Measurements from ENCODE around the gene CCNL1. TPM values are rescaled to one million over a fixed set of nuclear protein-coding genes. Genes with fewer than 3 reads are reported as not detected.

The CCNL1 gene
- total RNA-seq, 2 donors from 2014 or later = 260 to 288 TPM

GRCh38 chr3:157156837-157157635 is 2.9 kb downstream of the CCNL1 start:
- no peak for ATAC-seq
- DNase-seq (ENCODE audit: low spot score in 2 of 2) = no peak
- peaks cover 69 to 84% of the 10 kb centered on the region in 2 donors for H3K36me3 Mint-ChIP-seq
- no peaks in the 10 kb centered on the region for H3K9me3 Mint-ChIP-seq
- H3K27ac Mint-ChIP-seq = peak overlapping the region; percentile 98 to 100

- ATAC-seq (no peak), DNase-seq (ENCODE audit: low spot score in 2 of 2) (no peak)
- peaks cover 58 to 89% of the 10 kb centered on the region in 2 donors for H3K36me3 Mint-ChIP-seq
- H3K27ac Mint-ChIP-seq = peak overlapping the region; percentile 98 to 100
- H3K9me3 Mint-ChIP-seq = no peaks in the 10 kb centered on the region
These were observed 4.4 kb downstream of the CCNL1 start for GRCh38 chr3:157155591-157155990.

GRCh38 chr3:157154563-157155330 is 5.2 kb downstream of the CCNL1 start:
- no peak for DNase-seq (ENCODE audit: low spot score in 2 of 2)
- Mint-ChIP-seq H3K36me3 (peaks cover 52 to 86% of the 10 kb centered on the region in 2 donors), H3K9me3 (no peaks in the 10 kb centered on the region), H3K27ac (peak overlapping the region; percentile 80 to 98)
- ATAC-seq = no peak

GRCh38 chr3:157152930-157153329 is 7.0 kb downstream of the CCNL1 start:
- H3K36me3 Mint-ChIP-seq = peaks cover 42 to 84% of the 10 kb centered on the region in 2 donors
- ATAC-seq = no peak
- DNase-seq (ENCODE audit: low spot score in 2 of 2) = no peak
- no peaks in the 10 kb centered on the region for H3K9me3 Mint-ChIP-seq
- peak overlapping the region; percentile 69 to 85 for H3K27ac Mint-ChIP-seq

- DNase-seq (ENCODE audit: low spot score in 2 of 2) (no peak), ATAC-seq (no peak)
- H3K9me3 Mint-ChIP-seq = no peaks in the 10 kb centered on the region
- peaks cover 37 to 80% of the 10 kb centered on the region in 2 donors for H3K36me3 Mint-ChIP-seq
- H3K27ac Mint-ChIP-seq = peak overlapping the region in 1 of 2 donors; percentile 76
These were observed 7.5 kb downstream of the CCNL1 start for GRCh38 chr3:157152438-157152837.

- no peak for DNase-seq (ENCODE audit: low spot score in 2 of 2)
- H3K27ac Mint-ChIP-seq = peak overlapping the region in 1 of 2 donors; percentile 76
- ATAC-seq = no peak
- no peaks in the 10 kb centered on the region for H3K9me3 Mint-ChIP-seq
- H3K36me3 Mint-ChIP-seq = peaks cover 29 to 78% of the 10 kb centered on the region in 2 donors
These were observed 8.3 kb downstream of the CCNL1 start for GRCh38 chr3:157151627-157152026.

GRCh38 chr3:157151151-157151550 is 8.8 kb downstream of the CCNL1 start:
- DNase-seq (ENCODE audit: low spot score in 2 of 2) = no peak
- no peak for ATAC-seq
- no peaks in the 10 kb centered on the region for H3K9me3 Mint-ChIP-seq
- H3K27ac Mint-ChIP-seq = peak overlapping the region in 1 of 2 donors; percentile 76
- H3K36me3 Mint-ChIP-seq = peaks cover 24 to 73% of the 10 kb centered on the region in 2 donors

GRCh38 chr3:157149136-157149696 is 10.7 kb downstream of the CCNL1 start:
- Mint-ChIP-seq H3K9me3 (no peaks in the 10 kb centered on the region), H3K27ac (peak overlapping the region; percentile 65 to 89), H3K36me3 (peaks cover 8 to 62% of the 10 kb centered on the region in 2 donors)
- ATAC-seq (no peak), DNase-seq (ENCODE audit: low spot score in 2 of 2) (no peak)

- peak overlapping the region in 1 of 2 donors; percentile 97 for H3K27ac Mint-ChIP-seq
- DNase-seq (ENCODE audit: low spot score in 2 of 2) (no peak), ATAC-seq (peak; percentile 57 to 63)
- H3K9me3 Mint-ChIP-seq = no peaks in the 10 kb centered on the region
- H3K36me3 Mint-ChIP-seq = peaks cover 8 to 55% of the 10 kb centered on the region in 2 donors
These were observed 11.6 kb downstream of the CCNL1 start for GRCh38 chr3:157148196-157148889.

GRCh38 chr3:157147099-157147803 is 12.7 kb downstream of the CCNL1 start:
- Mint-ChIP-seq H3K36me3 (peaks cover 8 to 49% of the 10 kb centered on the region in 2 donors), H3K27ac (peak overlapping the region; percentile 22 to 75), H3K9me3 (no peaks in the 10 kb centered on the region)
- DNase-seq (ENCODE audit: low spot score in 2 of 2) = no peak
- no peak for ATAC-seq

- Mint-ChIP-seq H3K27ac (peak overlapping the region; percentile 25 to 39), H3K36me3 (peaks cover 8 to 37% of the 10 kb centered on the region in 2 donors), H3K9me3 (no peaks in the 10 kb centered on the region)
- DNase-seq (ENCODE audit: low spot score in 2 of 2) (no peak), ATAC-seq (no peak)
These were observed 14.2 kb downstream of the CCNL1 start for GRCh38 chr3:157145606-157146322.

- peak overlapping the region in 1 of 2 donors; percentile 69 for H3K27ac Mint-ChIP-seq
These were observed 17.6 kb downstream of the CCNL1 start for GRCh38 chr3:157142315-157142714.

GRCh38 chr3:157139938-157140534 is 19.9 kb downstream of the CCNL1 start:
- no peak overlapping the region for H3K27ac Mint-ChIP-seq
- H3K36me3 Mint-ChIP-seq = peaks cover 0 to 6% of the 10 kb centered on the region in 2 donors
- DNase-seq (ENCODE audit: low spot score in 2 of 2) = no peak
- no peaks in the 10 kb centered on the region for H3K9me3 Mint-ChIP-seq
- no peak for ATAC-seq

More at GRCh38 chr3:157142315-157142714, 17.6 kb downstream of the CCNL1 start:
- ATAC-seq = peak in 1 of 2 donors; percentile 22
- no peak for DNase-seq (ENCODE audit: low spot score in 2 of 2)
- Mint-ChIP-seq H3K9me3 (no peaks in the 10 kb centered on the region), H3K36me3 (peaks cover 0 to 20% of the 10 kb centered on the region in 2 donors)

GRCh38 chr3:157136647-157137387 is 23.1 kb downstream of the CCNL1 start:
- no peak for DNase-seq (ENCODE audit: low spot score in 2 of 2)
- ATAC-seq = peak; percentile 9 to 26
- peak overlapping the region in 1 of 2 donors; percentile 51 for H3K27ac Mint-ChIP-seq
- H3K9me3 Mint-ChIP-seq = no peaks in the 10 kb centered on the region
- peaks cover 0 to 6% of the 10 kb centered on the region in 2 donors for H3K36me3 Mint-ChIP-seq

Data from activated naive CD4-positive, alpha-beta T cell treated with anti-CD3 and anti-CD28 coated beads, Interleukin-2, amount 50 U/mL, for 72 hours (primary cell).